Hepatocyte (in vitro differentiated cells): ENCODE results near the gene RAB22A. TPM values are rescaled to one million over a fixed set of nuclear protein-coding genes. Genes with fewer than 3 reads are reported as not detected.
"Not testable (repeated sequence)": the region's sequence is repeated elsewhere in the genome, so short reads cannot be mapped to it uniquely, and the experiment has no call there.

Experiments
- DNase-seq: peaks from one replicate; pipeline ENCODE4 v3.0.0-alpha.2; 2016; ENCODE audit warnings: low spot score
- H2AFZ ChIP-seq: fragments of 200-600 bp; sonication (generic); 2 replicates; pipeline ENCODE4 v1.6.0; 2016; ENCODE audit warnings: antibody characterized with exemption, mild to moderate bottlenecking
- H3K27ac ChIP-seq: fragments of 200-600 bp; sonication (generic); 2 replicates; pipeline ENCODE4 v1.5.1; 2016; ENCODE audit warnings: mild to moderate bottlenecking
- H3K27me3 ChIP-seq: fragments of 200-600 bp; sonication (generic); 2 replicates; pipeline ENCODE4 v1.6.1; 2016
- H3K36me3 ChIP-seq: fragments of 200-600 bp; sonication (generic); replicated peaks from 2 replicates; pipeline ENCODE4 v1.5.1; 2016; ENCODE audit warnings: low read depth; ENCODE audit not compliant: insufficient read depth
- H3K4me1 ChIP-seq: fragments of 200-600 bp; sonication (generic); 2 replicates; pipeline ENCODE4 v1.5.1; 2016; ENCODE audit warnings: mild to moderate bottlenecking, moderate library complexity; ENCODE audit not compliant: insufficient read depth
- H3K4me2 ChIP-seq: fragments of 200-600 bp; sonication (generic); 2 replicates; pipeline ENCODE4 v1.6.0; 2016
- H3K4me3 ChIP-seq: fragments of 200-600 bp; sonication (generic); 2 replicates; pipeline ENCODE4 v1.5.1; 2016; ENCODE audit warnings: mild to moderate bottlenecking
- H3K79me2 ChIP-seq: fragments of 200-600 bp; sonication (generic); 2 replicates; pipeline ENCODE4 v1.6.0; 2017; ENCODE audit warnings: mild to moderate bottlenecking
- H3K9me2 ChIP-seq: fragments of 200-600 bp; sonication (generic); replicated peaks from 2 replicates; pipeline ENCODE4 v1.6.0; 2017; ENCODE audit warnings: mild to moderate bottlenecking; ENCODE audit not compliant: insufficient read depth
- H3K9me3 ChIP-seq: fragments of 200-600 bp; sonication (generic); 2 replicates; pipeline ENCODE4 v1.5.1; 2016; ENCODE audit warnings: low read depth, mild to moderate bottlenecking
- H4K20me1 ChIP-seq: fragments of 200-600 bp; sonication (generic); 2 replicates; pipeline ENCODE4 v1.6.0; 2016; ENCODE audit warnings: mild to moderate bottlenecking; ENCODE audit not compliant: insufficient read depth, poor library complexity, severe bottlenecking
- CTCF ChIP-seq: fragments of 200-600 bp; sonication (generic); IDR thresholded peaks from 2 replicates; pipeline ENCODE4 v1.5.1; 2016; ENCODE audit warnings: antibody characterized with exemption, mild to moderate bottlenecking; ENCODE audit not compliant: poor library complexity
- EZH2 ChIP-seq: fragments of 200-600 bp; sonication (generic); IDR thresholded peaks from 2 replicates; pipeline ENCODE4 v1.6.1; 2016; ENCODE audit warnings: antibody characterized with exemption, mild to moderate bottlenecking, borderline replicate concordance
- EZH2phosphoT487 ChIP-seq: fragments of 200-600 bp; sonication (generic); IDR thresholded peaks from one replicate; pipeline ENCODE4 v1.6.1; 2018; ENCODE audit warnings: antibody characterized with exemption, mild to moderate bottlenecking, low read depth, moderate library complexity; ENCODE audit not compliant: unreplicated experiment, severe bottlenecking
- WGBS: methylation state at CpG from one replicate; pipeline ENCODE4 v1.1.6; 2016; ENCODE audit warnings: low lambda C conversion rate; ENCODE audit errors: missing lambda C conversion rate; 5-methylcytosine and 5-hydroxymethylcytosine counted together
- polyA plus RNA-seq: library from polyadenylated mRNA; unstranded; fragments of >200 nt; fragmentation: Nextera tagmentation; extraction: Ambion mirVana; gene quantifications from 2 replicates; pipeline ENCODE4 v1.2.1, GENCODE V29; 2016
- total RNA-seq: library from RNA; depleted of rRNA; stranded (reverse); fragments of >200 nt; gene quantifications from 2 replicates; pipeline ENCODE4 v1.2.3, GENCODE V29; 2014

Gene RAB22A
- total and polyA plus RNA-seq, 2 experiments from 2014 or later: 18.4 to 26.9 TPM

- Histone ChIP-seq H3K36me3 (no peaks in the 10 kb centered on the region), H3K9me2 (no peaks in the 10 kb centered on the region), H3K27me3 (no peaks in the 10 kb centered on the region), H3K4me1 (peaks cover 7% of the 10 kb centered on the region), H3K4me2 (no peak overlapping the region), H4K20me1 (peaks cover 84% of the 10 kb centered on the region), H3K79me2 (peaks cover 92% of the 10 kb centered on the region), H3K27ac (no peak overlapping the region), H2AFZ (no peak overlapping the region), H3K4me3 (no peak overlapping the region), H3K9me3 (no peaks in the 10 kb centered on the region)
- 65% methylated on average over 3 of the region's 3 CpGs for WGBS
- no peak for DNase-seq
- TF ChIP-seq EZH2phosphoT487 (no peak), EZH2 (no peak), CTCF (no peak)
These were observed 99.2 kb downstream of the RAB22A start for GRCh38 chr20:58408603-58409246.

GRCh38 chr20:58414216-58414615 is 104.7 kb downstream of the RAB22A start:
- H2AFZ ChIP-seq, H3K27me3 ChIP-seq, H3K27ac ChIP-seq, H3K4me1 ChIP-seq, H3K9me3 ChIP-seq, DNase-seq, H3K4me2 ChIP-seq, H3K36me3 ChIP-seq, H3K9me2 ChIP-seq, H3K4me3 ChIP-seq: not testable (repeated sequence)
- peaks cover 53% of the 10 kb centered on the region for H4K20me1 ChIP-seq
- no CpG with 5 or more reads among the region's 35 CpGs for WGBS
- peaks cover 77% of the 10 kb centered on the region for H3K79me2 ChIP-seq

DNA sequence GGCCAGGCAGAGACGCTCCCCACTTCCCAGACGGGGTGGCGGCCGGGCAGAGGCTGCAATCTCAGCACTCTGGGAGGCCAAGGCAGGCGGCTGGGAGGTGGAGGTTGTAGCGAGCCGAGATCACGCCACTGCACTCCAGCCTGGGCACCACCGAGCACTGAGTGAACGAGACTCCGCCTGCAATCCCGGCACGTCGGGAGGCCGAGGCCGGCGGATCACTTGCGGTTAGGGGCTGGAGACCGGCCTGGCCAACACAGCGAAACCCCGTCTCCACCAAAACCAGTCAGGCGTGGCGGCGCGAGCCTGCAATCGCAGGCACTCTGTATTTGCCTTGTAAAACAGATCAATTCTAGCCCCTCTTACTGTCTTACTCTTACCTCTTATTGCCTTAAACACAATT is 105.3 kb downstream of the RAB22A start:
- not testable (repeated sequence) for H2AFZ ChIP-seq, H3K4me2 ChIP-seq, H3K9me2 ChIP-seq, H3K4me1 ChIP-seq, H3K27me3 ChIP-seq, H3K4me3 ChIP-seq, H3K27ac ChIP-seq, H3K36me3 ChIP-seq, H3K9me3 ChIP-seq, DNase-seq
- Histone ChIP-seq H4K20me1 (peaks cover 49% of the 10 kb centered on the region), H3K79me2 (peaks cover 77% of the 10 kb centered on the region)
- WGBS: 96% methylated on average over 26 of the region's 26 CpGs

DNA sequence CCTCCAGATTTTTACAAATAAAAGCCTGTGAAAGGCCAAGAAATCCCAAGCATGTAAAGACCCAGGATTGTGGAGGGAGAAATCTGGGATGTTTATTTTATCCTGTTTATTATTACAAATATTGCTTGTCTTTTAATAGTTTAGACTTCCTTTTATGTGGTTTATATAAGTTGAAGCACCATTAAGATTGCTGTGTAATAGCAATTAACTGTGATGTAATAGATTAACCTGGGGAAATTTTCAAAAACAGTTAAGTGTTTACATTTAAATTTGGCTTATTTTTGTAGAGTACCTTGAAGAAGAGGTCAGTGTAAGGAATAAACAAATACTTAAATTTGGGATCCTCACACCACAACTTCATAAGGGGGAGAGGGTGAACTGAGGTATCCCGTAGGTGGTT is 106.5 kb downstream of the RAB22A start:
- H3K4me2 ChIP-seq: no peak overlapping the region
- no peak overlapping the region for H2AFZ ChIP-seq
- no peak overlapping the region for H3K27ac ChIP-seq
- H3K4me1 ChIP-seq: no peaks in the 10 kb centered on the region
- 72% methylated on average over 1 of the region's 1 CpG for WGBS
- H3K79me2 ChIP-seq: peaks cover 77% of the 10 kb centered on the region
- TF ChIP-seq EZH2phosphoT487 (no peak), EZH2 (no peak), CTCF (no peak)
- H3K27me3 ChIP-seq: no peaks in the 10 kb centered on the region
- no peaks in the 10 kb centered on the region for H3K36me3 ChIP-seq
- no peaks in the 10 kb centered on the region for H3K9me2 ChIP-seq
- H3K4me3 ChIP-seq: no peak overlapping the region
- DNase-seq: no peak
- H3K9me3 ChIP-seq: no peaks in the 10 kb centered on the region
- peaks cover 37% of the 10 kb centered on the region for H4K20me1 ChIP-seq
